HEK293 (cell line): ENCODE results near the gene TIMM17A.

ENCODE experiments used
- CTCF ChIA-PET: fragments of 350-600 bp; formaldehyde crosslinking; extraction: SDS; loops from one replicate; lab custom pipeline; 2021; ENCODE audit warnings: antibody characterized with exemption; lab: Yijun Ruan, JAX
- POLR2A ChIA-PET: fragments of 300-600 bp; formaldehyde crosslinking; extraction: SDS; loops from one replicate; lab custom pipeline; 2020; ENCODE audit warnings: antibody characterized with exemption, inconsistent platforms; lab: Yijun Ruan, JAX
- H3K27ac ChIP-seq: fragments of 200-500 bp; sonication (Bioruptor generic); 2 replicates; pipeline ENCODE4 v1.5.1; 2014; ENCODE audit warnings: low read depth, low read length, control low read depth, inconsistent platforms; ENCODE audit errors: extremely low read depth
- H3K36me3 ChIP-seq, 2 experiments: fragments of 200-500 bp in 1 of 2; sonication (Bioruptor generic) in 1 of 2; 1 replicate in 1 of 2; 2 replicates in 1 of 2; pipeline ENCODE4 v1.5.1; 2014 to 2017; ENCODE audit warnings: inconsistent platforms in 2 of 2, low read length in 2 of 2; ENCODE audit not compliant: control insufficient read depth in 2 of 2, insufficient read depth in 1 of 2
- H3K4me1 ChIP-seq: fragments of 200-500 bp; sonication (Bioruptor generic); 2 replicates; pipeline ENCODE4 v1.5.1; 2014; ENCODE audit warnings: mild to moderate bottlenecking, low read length, inconsistent platforms; ENCODE audit not compliant: control insufficient read depth, insufficient read depth
- H3K4me3 ChIP-seq: 2 replicates; pipeline ENCODE4 v1.5.1; 2011; ENCODE audit warnings: low read depth, mild to moderate bottlenecking, control low read depth, low read length, moderate library complexity
- H3K9me3 ChIP-seq: fragments of 200-500 bp; sonication (Bioruptor generic); 2 replicates; pipeline ENCODE4 v1.5.1; 2014; ENCODE audit warnings: low read depth, low read length, inconsistent platforms; ENCODE audit not compliant: control insufficient read depth, insufficient read depth
- GLI2 ChIP-seq: fragments of 450-650 bp; formaldehyde crosslinking; IDR thresholded peaks from 2 replicates; pipeline ENCODE4; 2017; ENCODE audit warnings: missing biosample characterization, missing genetic modification characterization, low read depth, borderline replicate concordance
- HOXA7 ChIP-seq: sonication (generic); formaldehyde crosslinking; IDR thresholded peaks from 2 replicates; pipeline ENCODE4 v1.8.1; 2022; ENCODE audit warnings: missing genetic modification reagents, borderline replicate concordance
- KLF8 ChIP-seq: fragments of 450-650 bp; formaldehyde crosslinking; IDR thresholded peaks from 2 replicates; pipeline ENCODE4 v1.5.1; 2016; ENCODE audit warnings: missing biosample characterization, missing genetic modification characterization
- REPIN1 ChIP-seq: fragments of 450-650 bp; formaldehyde crosslinking; IDR thresholded peaks from 2 replicates; pipeline ENCODE4 v1.5.1; 2017; ENCODE audit warnings: missing biosample characterization, missing genetic modification characterization, low read depth
- SP7 ChIP-seq: fragments of 450-650 bp; formaldehyde crosslinking; IDR thresholded peaks from 2 replicates; pipeline ENCODE4 v1.5.1; 2016; ENCODE audit warnings: missing biosample characterization, missing genetic modification characterization
- ZBTB17 ChIP-seq: fragments of 450-650 bp; formaldehyde crosslinking; IDR thresholded peaks from 2 replicates; pipeline ENCODE4 v1.5.1; 2016; ENCODE audit warnings: missing biosample characterization, missing genetic modification characterization
- ZNF148 ChIP-seq: fragments of 450-650 bp; formaldehyde crosslinking; IDR thresholded peaks from 2 replicates; pipeline ENCODE4 v1.5.0; 2017; ENCODE audit warnings: missing biosample characterization, missing genetic modification characterization, borderline replicate concordance
- ZNF16 ChIP-seq: fragments of 450-650 bp; formaldehyde crosslinking; IDR thresholded peaks from 2 replicates; pipeline ENCODE4 v1.5.1; 2016; ENCODE audit warnings: low read depth, missing biosample characterization, missing genetic modification characterization
- ZNF19 ChIP-seq: fragments of 450-650 bp; formaldehyde crosslinking; IDR thresholded peaks from 2 replicates; pipeline ENCODE4; 2016; ENCODE audit warnings: missing biosample characterization, missing genetic modification characterization, low read depth
- ZNF23 ChIP-seq: fragments of 450-650 bp; formaldehyde crosslinking; IDR thresholded peaks from 2 replicates; pipeline ENCODE4 v1.5.1; 2016; ENCODE audit warnings: missing biosample characterization, missing genetic modification characterization, borderline replicate concordance
- ZNF324 ChIP-seq: fragments of 450-650 bp; formaldehyde crosslinking; IDR thresholded peaks from 2 replicates; pipeline ENCODE4 v1.5.1; 2016; ENCODE audit warnings: missing biosample characterization, missing genetic modification characterization
- ZNF335 ChIP-seq: fragments of 450-650 bp; formaldehyde crosslinking; conservative IDR thresholded peaks from 2 replicates; pipeline ENCODE4 v1.5.1; 2016; ENCODE audit warnings: missing biosample characterization, missing genetic modification characterization
- ZNF366 ChIP-seq: fragments of 450-650 bp; formaldehyde crosslinking; conservative IDR thresholded peaks from 2 replicates; pipeline ENCODE4 v1.5.1; 2016; ENCODE audit warnings: missing biosample characterization, missing genetic modification characterization
- ZNF394 ChIP-seq: fragments of 450-650 bp; formaldehyde crosslinking; IDR thresholded peaks from 2 replicates; pipeline ENCODE4 v1.5.1; 2016; ENCODE audit warnings: missing biosample characterization, missing genetic modification characterization, mild to moderate bottlenecking, moderate library complexity, borderline replicate concordance
- ZNF398 ChIP-seq: fragments of 450-650 bp; formaldehyde crosslinking; IDR thresholded peaks from 2 replicates; pipeline ENCODE4 v1.5.1; 2017; ENCODE audit warnings: missing biosample characterization, missing genetic modification characterization
- ZNF404 ChIP-seq: fragments of 450-650 bp; formaldehyde crosslinking; IDR thresholded peaks from 2 replicates; pipeline ENCODE4 v1.5.1; 2017; ENCODE audit warnings: missing biosample characterization, missing genetic modification characterization
- ZNF585B ChIP-seq: fragments of 450-650 bp; formaldehyde crosslinking; IDR thresholded peaks from 2 replicates; pipeline ENCODE4 v1.5.1; 2016; ENCODE audit warnings: missing biosample characterization, missing genetic modification characterization
- ZNF610 ChIP-seq: fragments of 450-650 bp; formaldehyde crosslinking; IDR thresholded peaks from 2 replicates; pipeline ENCODE4 v1.5.1; 2016; ENCODE audit warnings: missing biosample characterization, missing genetic modification characterization, borderline replicate concordance
- ZNF658 ChIP-seq: fragments of 450-650 bp; formaldehyde crosslinking; IDR thresholded peaks from 2 replicates; pipeline ENCODE4; 2016; ENCODE audit warnings: missing biosample characterization, missing genetic modification characterization
- ZNF701 ChIP-seq: fragments of 450-650 bp; formaldehyde crosslinking; IDR thresholded peaks from 2 replicates; pipeline ENCODE4 v1.5.1; 2016; ENCODE audit warnings: missing biosample characterization, missing genetic modification characterization
- ZNF747 ChIP-seq: fragments of 450-650 bp; formaldehyde crosslinking; IDR thresholded peaks from 2 replicates; pipeline ENCODE4 v1.5.1; 2016; ENCODE audit warnings: missing biosample characterization, missing genetic modification characterization
- ZNF830 ChIP-seq: fragments of 450-650 bp; IDR thresholded peaks from 2 replicates; pipeline ENCODE4 v1.5.0; 2018; ENCODE audit warnings: missing biosample characterization, missing genetic modification characterization, low read depth, mild to moderate bottlenecking, moderate library complexity
- TF ChIP-seq, protein P1 (sequence below): fragments of 450-650 bp; formaldehyde crosslinking; IDR thresholded peaks from 2 replicates; pipeline ENCODE4 v1.5.1; 2017; ENCODE audit warnings: missing biosample characterization, missing genetic modification characterization
- TF ChIP-seq, protein P2 (sequence below): fragments of 450-650 bp; formaldehyde crosslinking; IDR thresholded peaks from 2 replicates; pipeline ENCODE4 v1.5.1; 2016; ENCODE audit warnings: missing biosample characterization, missing genetic modification characterization

Gene TIMM17A

DNA sequence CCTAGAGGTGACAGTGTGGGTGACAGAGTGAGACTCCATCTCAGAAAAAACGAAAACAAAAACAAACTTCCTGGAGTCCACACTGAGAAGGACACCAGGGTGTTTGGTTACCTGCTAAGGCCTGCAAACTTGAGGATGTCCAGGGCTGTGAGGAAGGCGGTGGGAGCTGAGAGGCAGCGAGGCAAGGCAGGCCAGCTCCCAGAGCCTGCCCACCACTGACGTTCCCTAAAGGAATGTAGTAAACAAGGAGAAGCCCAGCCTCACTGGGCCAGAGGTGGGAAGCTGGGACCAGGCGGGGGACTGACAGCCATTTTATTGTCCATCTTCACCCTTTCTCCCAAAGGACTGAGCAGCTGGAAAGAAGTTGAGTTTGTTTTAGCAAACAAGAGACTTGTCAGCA is 42.5 kb upstream of the TIMM17A start:
- H3K4me1 ChIP-seq: no peaks in the 10 kb centered on the region
- POLR2A ChIA-PET: no interaction called here
- TF ChIP-seq ZNF16 (tag by site-specific recombination) (no peak), ZNF610 (tag by site-specific recombination) (no peak), ZNF830 (no peak), SP7 (no peak)
- TF ChIP-seq, protein P1, sequence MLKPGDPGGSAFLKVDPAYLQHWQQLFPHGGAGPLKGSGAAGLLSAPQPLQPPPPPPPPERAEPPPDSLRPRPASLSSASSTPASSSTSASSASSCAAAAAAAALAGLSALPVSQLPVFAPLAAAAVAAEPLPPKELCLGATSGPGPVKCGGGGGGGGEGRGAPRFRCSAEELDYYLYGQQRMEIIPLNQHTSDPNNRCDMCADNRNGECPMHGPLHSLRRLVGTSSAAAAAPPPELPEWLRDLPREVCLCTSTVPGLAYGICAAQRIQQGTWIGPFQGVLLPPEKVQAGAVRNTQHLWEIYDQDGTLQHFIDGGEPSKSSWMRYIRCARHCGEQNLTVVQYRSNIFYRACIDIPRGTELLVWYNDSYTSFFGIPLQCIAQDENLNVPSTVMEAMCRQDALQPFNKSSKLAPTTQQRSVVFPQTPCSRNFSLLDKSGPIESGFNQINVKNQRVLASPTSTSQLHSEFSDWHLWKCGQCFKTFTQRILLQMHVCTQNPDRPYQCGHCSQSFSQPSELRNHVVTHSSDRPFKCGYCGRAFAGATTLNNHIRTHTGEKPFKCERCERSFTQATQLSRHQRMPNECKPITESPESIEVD (tag by site-specific recombination): no peak
- TF ChIP-seq, protein P2, sequence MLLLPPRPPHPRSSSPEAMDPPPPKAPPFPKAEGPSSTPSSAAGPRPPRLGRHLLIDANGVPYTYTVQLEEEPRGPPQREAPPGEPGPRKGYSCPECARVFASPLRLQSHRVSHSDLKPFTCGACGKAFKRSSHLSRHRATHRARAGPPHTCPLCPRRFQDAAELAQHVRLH: no peak
- H3K9me3 ChIP-seq: no peaks in the 10 kb centered on the region
- no peak overlapping the region for H3K4me3 ChIP-seq
- H3K36me3 ChIP-seq: no peaks in the 10 kb centered on the region
- no peak overlapping the region for H3K27ac ChIP-seq
- CTCF ChIA-PET: interaction anchor here (0.6 to 4.6 kb wide), 4 partner anchors 17 to 276 kb away, joined by 3 to 24 read pairs (median 3); no protein-coding TSS in a partner anchor

GRCh38 chr1:201914456-201915235 is 40.7 kb upstream of the TIMM17A start:
- Histone ChIP-seq H3K4me3 (no peak overlapping the region), H3K36me3 (no peaks in the 10 kb centered on the region), H3K9me3 (no peaks in the 10 kb centered on the region), H3K27ac (no peak overlapping the region), H3K4me1 (no peaks in the 10 kb centered on the region)
- TF ChIP-seq ZNF394 (no peak), ZNF19 (tag by site-specific recombination) (no peak), ZNF398 (tag by site-specific recombination) (peak; percentile 35; the same call in 1 of the 2 replicates), ZNF324 (tag by site-specific recombination) (no peak), KLF8 (tag by site-specific recombination) (no peak), ZNF701 (tag by site-specific recombination) (no peak), HOXA7 (CRISPR knock-in tag) (no peak), REPIN1 (no peak), ZNF404 (tag by site-specific recombination) (no peak)
- POLR2A ChIA-PET: no interaction called here
- CTCF ChIA-PET: interaction anchor here (0.6 to 4.6 kb wide), 2 partner anchors 19 kb away, joined by 3 to 24 read pairs; no protein-coding TSS in a partner anchor

- no peaks in the 10 kb centered on the region for H3K4me1 ChIP-seq
- no peak overlapping the region for H3K27ac ChIP-seq
- H3K4me3 ChIP-seq: no peak overlapping the region
- H3K9me3 ChIP-seq: no peaks in the 10 kb centered on the region
- no peaks in the 10 kb centered on the region for H3K36me3 ChIP-seq
- ChIA-PET CTCF (interaction anchor here (0.7 to 4.6 kb wide), 5 partner anchors 8 to 29 kb away, joined by 3 to 24 read pairs (median 4); no protein-coding TSS in a partner anchor), POLR2A (interaction anchor here (0.7 to 0.9 kb wide), 2 partner anchors 36 to 39 kb away, joined by 3 read pairs; partner anchors contain the start of gene TIMM17A)
- TF ChIP-seq ZNF658 (tag by site-specific recombination) (no peak), ZNF335 (tag by site-specific recombination) (0 out of 2 replicates have a peak, but pooled peaks have one; percentile 16), GLI2 (tag by site-specific recombination) (no peak), ZNF23 (tag by site-specific recombination) (no peak), ZNF585B (tag by site-specific recombination) (no peak), ZNF747 (tag by site-specific recombination) (no peak), ZNF148 (tag by site-specific recombination) (no peak), ZNF610 (tag by site-specific recombination) (no peak), ZNF366 (tag by site-specific recombination) (peak; percentile 45; the same call in 1 of the 2 replicates), ZBTB17 (tag by site-specific recombination) (0 out of 2 replicates have a peak, but pooled peaks have one; percentile 45)
These were observed 38.6 kb upstream of the TIMM17A start for GRCh38 chr1:201916649-201917249.
